GM10248 (cell line): Measurements from ENCODE around the gene ARHGAP27.
"Not testable (repeated sequence)": the region's sequence is repeated elsewhere in the genome, so short reads cannot be mapped to it uniquely, and the experiment has no call there.

Experiments used
- CTCF ChIA-PET: fragments of 300-600 bp; sonication (Branson Sonifier 250); formaldehyde crosslinking; extraction: SDS; loops from one replicate; lab custom pipeline; 2021; ENCODE audit warnings: antibody characterized with exemption; lab: Yijun Ruan, JAX
- POLR2A ChIA-PET: fragments of 350-650 bp; sonication (Branson Sonifier 250); formaldehyde crosslinking; extraction: SDS; loops from one replicate; lab custom pipeline; 2020; ENCODE audit warnings: antibody characterized with exemption; lab: Yijun Ruan, JAX
- DNase-seq: peaks from one replicate; pipeline ENCODE4 v3.0.0; 2012; ENCODE audit errors: extremely low spot score
- CTCF ChIP-seq: IDR thresholded peaks from 2 replicates; pipeline ENCODE4 v1.5.1; 2012; ENCODE audit warnings: mild to moderate bottlenecking, low read depth; ENCODE audit errors: extremely low read depth, missing control alignments, control extremely low read depth

The ARHGAP27 gene

GRCh38 chr17:45432405-45433158 lies at the start of gene ARHGAP27:
ARHGAP27 (minus strand) TSS chr17:45432870; CDS start chr17:45430279, 2,591 bp downstream.
- no peak for TF ChIP-seq CTCF
- DNase-seq = no peak
- CTCF ChIA-PET = interaction anchor here (0.7 kb wide), 1 partner anchor 197 kb away, joined by 3 read pairs; no protein-coding TSS in a partner anchor

GRCh38 chr17:45482317-45482716 lies 49.6 kb upstream of the ARHGAP27 start:
- CTCF ChIA-PET, DNase-seq, POLR2A ChIA-PET: not testable (repeated sequence)

More at GRCh38 chr17:45432405-45433158, at the start of gene ARHGAP27:
- POLR2A ChIA-PET = no interaction called here

- CTCF ChIA-PET, POLR2A ChIA-PET, DNase-seq: not testable (repeated sequence)
Measured at GRCh38 chr17:45475436-45475835, 42.8 kb upstream of the ARHGAP27 start.

- DNase-seq, CTCF ChIA-PET, POLR2A ChIA-PET: not testable (repeated sequence)
Measured at GRCh38 chr17:45472249-45472648, 39.6 kb upstream of the ARHGAP27 start.

GRCh38 chr17:45469204-45469563 lies 36.5 kb upstream of the ARHGAP27 start:
- POLR2A ChIA-PET, DNase-seq, CTCF ChIA-PET: not testable (repeated sequence)

GRCh38 chr17:45468293-45469203 lies 35.9 kb upstream of the ARHGAP27 start:
- CTCF ChIA-PET, DNase-seq, POLR2A ChIA-PET: not testable (repeated sequence)

GRCh38 chr17:45461524-45462327 lies 29.1 kb upstream of the ARHGAP27 start:
- POLR2A ChIA-PET, CTCF ChIA-PET: not testable (repeated sequence)
- peak; percentile 25 for DNase-seq

GRCh38 chr17:45460422-45460821 lies 27.8 kb upstream of the ARHGAP27 start:
- DNase-seq, CTCF ChIA-PET, POLR2A ChIA-PET: not testable (repeated sequence)

- DNase-seq, CTCF ChIA-PET: not testable (repeated sequence)
Measured at GRCh38 chr17:45454341-45454740, 21.7 kb upstream of the ARHGAP27 start.

GRCh38 chr17:45453731-45454130 lies 21.1 kb upstream of the ARHGAP27 start:
- DNase-seq, CTCF ChIA-PET: not testable (repeated sequence)

More at GRCh38 chr17:45454341-45454740, 21.7 kb upstream of the ARHGAP27 start:
- POLR2A ChIA-PET = not testable (repeated sequence)

GRCh38 chr17:45453225-45453534 lies 20.5 kb upstream of the ARHGAP27 start:
- POLR2A ChIA-PET, DNase-seq, CTCF ChIA-PET: not testable (repeated sequence)

More at GRCh38 chr17:45453731-45454130, 21.1 kb upstream of the ARHGAP27 start:
- POLR2A ChIA-PET = not testable (repeated sequence)

- DNase-seq, CTCF ChIA-PET, POLR2A ChIA-PET: not testable (repeated sequence)
Measured at GRCh38 chr17:45452329-45453224, 19.9 kb upstream of the ARHGAP27 start.

- POLR2A ChIA-PET, DNase-seq, CTCF ChIA-PET: not testable (repeated sequence)
Measured at GRCh38 chr17:45451660-45452059, 19.0 kb upstream of the ARHGAP27 start.
